ENCODE measurements around the gene MZB1.

MZB1 gene

DNA sequence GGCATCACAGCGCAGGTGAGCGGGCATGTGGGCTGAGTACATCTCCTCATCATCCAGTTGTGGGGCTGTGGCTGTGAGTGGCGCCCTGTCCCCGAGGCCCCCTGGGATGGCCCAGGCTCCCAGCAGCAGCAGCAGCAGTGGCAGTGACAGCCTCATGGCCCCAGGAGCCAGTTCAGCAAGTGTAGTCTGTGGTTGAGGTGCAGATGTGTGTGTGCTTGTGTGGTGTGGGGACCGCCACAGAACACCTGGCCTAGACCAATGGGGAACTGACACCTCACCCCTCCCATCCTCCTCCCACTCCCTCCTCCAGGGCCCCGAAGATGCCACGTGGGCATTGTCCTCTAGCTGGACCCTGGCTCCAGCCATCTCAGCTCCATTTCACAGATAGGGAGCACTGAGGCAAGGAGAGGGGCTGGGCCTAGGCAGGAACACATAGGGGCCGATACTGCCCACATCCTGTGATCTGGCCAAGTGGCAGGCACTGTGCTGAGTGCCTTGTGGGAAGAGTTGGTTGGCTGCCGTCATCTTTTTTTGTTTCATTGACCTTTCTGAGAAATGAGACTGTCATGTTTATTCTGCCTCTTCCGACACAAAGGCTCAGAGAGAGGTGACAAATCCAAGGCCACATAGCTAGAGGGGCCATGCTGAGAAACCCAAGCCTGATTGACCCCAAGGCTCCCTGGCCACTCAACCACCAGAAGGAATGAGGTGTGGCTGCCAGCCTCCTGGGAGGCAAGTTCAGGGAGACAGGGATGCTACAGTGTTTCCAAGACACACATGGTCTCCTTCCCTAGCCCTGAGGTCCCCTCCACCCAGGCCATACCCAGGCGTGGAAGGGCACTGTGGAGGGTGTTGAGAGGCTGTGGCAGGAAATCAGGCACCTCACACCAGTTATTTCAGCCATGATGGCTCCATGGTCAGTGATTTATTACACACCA is at the start of gene MZB1:
Gene MZB1 (minus strand): TSS at position 213 of the 938 bp plus-strand sequence. CDS start 57 bp downstream, at position 156.
- DNase-seq (ENCODE audit: low read depth) = no peak

GRCh38 chr5:139439013-139439903 is 49.5 kb upstream of the MZB1 start, which contains the start of gene DNAJC18:
Gene DNAJC18, minus strand, starts transcription at chr5:139439525. Its CDS starts 80 bp downstream, at chr5:139439445.
- DNase-seq (ENCODE audit: low read depth) = peak; percentile 51

- no peak for DNase-seq (ENCODE audit: low read depth)
Measured at GRCh38 chr5:139438707-139439012, 48.9 kb upstream of the MZB1 start.

- no peak for DNase-seq (ENCODE audit: low read depth)
Measured at GRCh38 chr5:139435676-139436075, 46.0 kb upstream of the MZB1 start.

DNA sequence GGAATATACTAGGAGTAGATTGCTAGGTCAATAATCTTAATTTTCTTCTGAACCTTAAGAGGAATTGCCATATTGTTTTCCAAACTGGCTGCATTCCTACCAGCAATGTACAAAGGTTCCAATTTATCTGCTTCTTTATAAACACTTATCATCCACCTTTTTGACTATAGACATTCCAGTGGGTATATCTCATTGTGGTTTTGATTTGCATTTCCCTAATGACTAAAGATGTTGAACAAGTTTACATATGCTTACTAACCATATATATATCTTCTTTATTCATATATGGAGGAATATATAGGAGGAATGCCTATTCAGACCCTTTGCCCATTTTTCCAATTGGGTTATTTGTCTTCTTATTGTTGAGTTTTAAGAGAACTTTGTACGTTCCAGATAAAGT is 42.0 kb upstream of the MZB1 start:
- peak; percentile 20 for DNase-seq (ENCODE audit: low read depth)

DNA sequence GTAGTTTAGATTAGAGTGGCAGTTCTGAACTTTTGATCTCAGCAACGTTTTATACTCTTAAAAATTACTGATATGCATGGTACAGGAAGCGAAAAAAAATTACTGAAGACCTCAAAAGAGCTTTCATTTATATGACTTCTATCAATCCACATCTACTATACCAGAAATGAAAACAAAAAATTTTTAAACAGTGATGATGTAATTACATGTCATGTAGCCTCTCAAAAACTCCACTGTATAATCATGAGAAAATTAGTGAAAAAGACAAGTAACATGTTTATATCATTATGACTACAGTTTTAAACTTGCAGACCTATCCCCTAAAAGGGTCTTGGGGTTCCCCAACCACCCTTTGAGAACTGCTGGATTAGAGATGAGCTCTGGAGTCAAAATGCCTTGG is 40.3 kb upstream of the MZB1 start:
- no peak for DNase-seq (ENCODE audit: low read depth)

DNA sequence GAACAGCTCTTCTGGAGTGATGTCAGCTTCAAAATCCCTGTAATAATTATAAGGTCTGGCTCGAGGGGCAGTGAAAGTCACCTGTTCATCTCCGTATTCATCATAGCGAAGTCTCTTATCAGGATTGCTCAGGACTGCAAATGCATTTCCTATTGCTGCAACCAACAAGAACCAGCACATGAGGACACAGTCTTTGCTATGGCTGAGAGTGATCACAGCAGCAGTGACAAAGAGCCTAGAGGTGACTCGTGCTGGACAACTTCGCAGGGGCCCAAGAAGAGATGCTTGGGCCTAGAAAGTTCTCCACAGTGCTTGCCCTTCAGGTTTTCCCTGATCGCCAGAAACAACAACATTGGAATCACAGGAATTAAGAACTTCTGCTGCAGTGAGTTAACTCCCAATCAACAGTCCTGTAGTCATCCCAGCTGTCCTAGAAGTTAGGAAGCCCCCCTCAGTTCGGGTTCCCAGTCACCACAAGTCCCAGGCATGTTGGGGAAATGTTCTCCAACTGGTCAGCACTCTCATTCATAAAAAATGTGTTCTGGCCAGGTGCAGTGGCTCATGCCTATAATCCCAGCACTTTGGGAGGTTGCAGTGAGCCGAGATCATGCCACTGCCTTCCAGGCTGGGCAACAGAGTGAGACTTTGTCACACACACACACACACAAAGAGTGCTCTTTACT is 36.6 kb upstream of the MZB1 start:
- DNase-seq (ENCODE audit: low read depth) = no peak

DNA sequence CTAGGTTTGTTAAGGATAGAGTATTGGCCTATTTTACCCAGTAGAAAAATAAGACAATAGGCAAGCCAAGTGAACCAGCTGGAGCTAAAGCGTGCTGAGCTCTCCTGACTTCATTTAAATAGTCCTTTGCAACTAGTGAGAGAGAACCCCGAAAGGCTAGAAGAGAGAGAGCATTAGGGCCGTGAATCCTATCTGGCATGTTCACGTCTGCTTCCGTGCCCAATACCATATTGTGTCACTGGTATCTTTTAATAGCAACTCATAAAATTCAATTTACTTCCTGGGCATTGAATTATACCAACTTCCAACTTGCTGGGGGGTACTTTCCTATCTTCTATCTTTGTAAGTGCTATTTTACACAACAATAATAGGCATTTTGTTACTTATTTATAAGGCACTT is 35.8 kb upstream of the MZB1 start:
- DNase-seq (ENCODE audit: low read depth) = no peak

DNA sequence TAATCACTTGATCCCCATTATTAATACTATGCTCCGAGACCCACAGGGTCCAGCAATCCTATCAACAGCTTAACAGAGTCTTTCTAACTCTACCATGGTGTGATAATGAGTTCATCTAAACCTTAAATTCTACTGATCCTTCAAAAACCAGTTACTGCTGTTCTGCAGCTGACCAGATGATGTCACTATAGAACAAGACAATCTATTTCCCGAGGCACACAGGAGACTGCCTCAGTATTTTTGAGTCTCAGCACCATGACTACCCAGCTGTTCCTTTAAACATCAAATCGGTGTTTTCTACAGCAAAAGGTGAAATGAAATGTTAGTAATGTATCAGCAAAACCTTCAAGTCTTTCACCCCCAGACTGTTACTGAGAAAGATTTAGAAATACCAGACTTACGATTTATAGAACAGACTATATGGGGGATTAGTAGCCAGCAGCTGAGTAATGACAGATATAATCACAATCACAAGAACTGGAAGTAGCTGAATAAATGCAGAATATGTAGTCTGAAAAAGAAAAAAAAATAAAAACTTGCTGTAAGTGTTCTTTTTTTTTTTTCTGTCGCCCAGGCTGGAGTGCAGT is 32.7 kb upstream of the MZB1 start:
- DNase-seq (ENCODE audit: low read depth) = no peak

DNA sequence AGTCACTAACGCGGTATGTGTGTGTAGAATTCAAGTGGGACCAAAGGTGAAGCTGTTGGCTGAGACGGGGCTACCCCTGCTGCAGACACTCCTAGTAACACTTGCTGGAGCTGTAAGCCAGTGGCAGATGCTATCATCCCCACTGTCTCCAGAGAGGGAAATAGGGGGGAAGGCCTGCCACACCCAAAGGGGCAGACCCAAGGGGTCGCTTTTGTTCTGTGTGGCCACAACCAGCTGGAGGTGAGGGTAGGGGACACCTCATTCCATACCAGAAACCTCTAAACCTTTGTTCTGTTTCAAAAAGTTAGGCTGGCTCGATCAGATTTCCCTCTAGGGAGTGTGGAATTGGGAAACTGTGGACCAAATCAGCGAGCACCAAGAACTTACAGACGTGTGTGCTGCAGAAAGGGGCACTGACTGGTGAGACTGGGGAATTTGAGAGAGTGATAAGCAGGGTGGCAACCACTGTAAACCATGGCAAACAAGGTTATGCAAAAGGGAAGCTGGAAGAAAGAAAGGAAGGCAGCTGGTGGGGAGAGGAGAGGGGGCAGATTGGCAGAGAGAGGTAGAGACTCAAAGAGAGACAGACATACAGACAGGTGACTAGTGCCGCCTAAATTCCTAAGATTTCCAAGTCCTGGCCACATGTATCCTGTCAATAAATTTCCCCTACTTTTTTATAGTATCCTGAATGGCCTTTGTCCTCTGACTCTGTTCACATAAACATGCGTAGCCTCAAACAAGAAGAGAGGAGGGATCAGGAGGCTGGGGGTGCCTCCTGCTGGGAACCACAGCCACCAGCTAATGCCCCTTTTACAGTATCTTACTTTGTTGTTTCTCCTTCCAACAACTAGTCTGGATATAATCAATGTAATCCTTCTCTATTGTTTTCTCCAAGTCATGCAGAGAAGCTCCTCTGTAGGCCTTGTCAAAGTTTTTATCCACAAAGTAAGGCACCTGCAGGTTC is 29.8 kb upstream of the MZB1 start:
- no peak for DNase-seq (ENCODE audit: low read depth)

DNA sequence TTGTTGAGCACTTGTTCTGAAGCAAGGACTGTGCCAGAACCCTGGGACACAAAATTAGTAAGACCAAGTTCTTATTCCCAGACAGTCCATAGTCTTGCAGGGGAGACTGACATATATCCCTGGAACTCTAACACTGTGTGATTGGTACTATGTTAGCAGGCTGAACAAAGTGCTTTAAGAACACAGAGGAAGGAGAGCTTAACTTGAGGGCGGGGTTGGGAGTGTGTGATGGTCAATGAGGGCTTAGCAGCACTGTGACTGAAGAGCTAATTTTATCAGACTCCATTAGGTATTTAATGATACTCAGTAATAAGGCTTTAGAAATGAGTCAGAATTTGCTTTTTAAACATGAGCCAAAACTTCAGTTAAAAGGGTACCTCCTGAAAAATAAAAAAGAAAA is 29.1 kb upstream of the MZB1 start:
- no peak for DNase-seq (ENCODE audit: low read depth)

GRCh38 chr5:139417214-139417613 is 27.5 kb upstream of the MZB1 start:
- no peak for DNase-seq (ENCODE audit: low read depth)

DNA sequence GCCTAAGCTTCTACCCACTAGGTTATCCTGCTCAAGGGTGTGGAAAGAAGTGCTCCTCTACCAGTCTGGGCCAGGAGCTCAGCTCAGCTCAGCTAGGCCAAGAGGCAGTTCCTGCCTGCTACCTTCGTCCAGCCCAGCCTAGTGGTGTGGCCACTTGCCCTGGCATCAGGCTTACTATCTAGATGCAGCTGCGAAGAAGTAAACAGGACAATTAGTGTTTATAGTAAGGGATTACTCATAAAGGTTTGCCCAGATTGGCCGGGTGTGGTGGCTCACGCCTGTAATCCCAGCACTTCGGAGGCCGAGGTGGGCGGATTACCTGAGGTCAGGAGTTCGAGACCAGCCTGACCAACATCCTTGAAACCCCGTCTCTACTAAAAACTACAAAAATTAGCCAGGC is 26.9 kb upstream of the MZB1 start:
- DNase-seq (ENCODE audit: low read depth) = no peak

DNA sequence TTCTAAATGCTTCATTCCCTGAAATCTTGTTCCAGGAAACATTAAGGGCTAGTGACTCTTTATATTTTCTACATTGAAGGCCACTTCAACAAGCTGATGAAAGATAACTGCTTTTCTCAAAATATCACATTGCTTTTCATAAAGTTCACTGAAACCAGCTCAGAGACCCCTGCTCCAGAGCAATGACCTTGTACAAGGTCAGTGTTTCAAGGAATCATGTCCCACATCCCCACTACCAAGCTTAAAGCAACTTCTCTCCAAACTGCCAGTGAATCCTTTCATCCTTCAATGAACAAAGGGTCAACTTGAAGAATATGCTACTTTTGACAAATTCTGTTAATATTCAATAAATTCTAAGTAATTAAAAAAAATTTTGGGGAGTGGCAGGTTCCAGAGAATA is 26.2 kb upstream of the MZB1 start:
- DNase-seq (ENCODE audit: low read depth) = no peak

GRCh38 chr5:139415221-139415861 is 25.6 kb upstream of the MZB1 start:
- DNase-seq (ENCODE audit: low read depth) = no peak

DNA sequence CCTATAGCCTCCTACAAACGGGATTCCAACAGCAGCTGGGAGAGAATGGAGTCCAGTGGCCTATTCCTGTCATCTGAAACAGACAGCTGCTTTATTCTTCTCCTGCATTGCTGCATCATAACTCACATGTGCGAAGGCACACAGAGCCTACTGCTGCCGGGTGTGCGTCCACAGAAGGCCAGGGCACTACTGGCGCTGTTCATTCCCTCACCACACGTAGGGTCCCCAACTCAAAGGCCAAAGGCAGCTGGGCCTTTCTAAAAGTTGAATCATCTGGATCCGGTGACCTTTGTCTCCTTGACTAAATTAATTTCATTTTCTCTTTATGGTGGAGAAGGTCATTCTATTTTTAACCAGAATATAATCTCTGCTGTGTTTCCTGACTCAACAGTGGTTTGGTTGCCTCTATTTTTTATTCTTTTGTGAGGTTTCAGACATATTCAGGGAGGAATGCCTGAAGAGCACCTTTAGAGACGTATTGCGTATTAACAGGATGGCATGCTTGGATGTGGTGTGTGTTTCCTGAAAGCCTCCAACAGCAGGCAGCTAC is 24.9 kb upstream of the MZB1 start:
- DNase-seq (ENCODE audit: low read depth) = no peak

DNA sequence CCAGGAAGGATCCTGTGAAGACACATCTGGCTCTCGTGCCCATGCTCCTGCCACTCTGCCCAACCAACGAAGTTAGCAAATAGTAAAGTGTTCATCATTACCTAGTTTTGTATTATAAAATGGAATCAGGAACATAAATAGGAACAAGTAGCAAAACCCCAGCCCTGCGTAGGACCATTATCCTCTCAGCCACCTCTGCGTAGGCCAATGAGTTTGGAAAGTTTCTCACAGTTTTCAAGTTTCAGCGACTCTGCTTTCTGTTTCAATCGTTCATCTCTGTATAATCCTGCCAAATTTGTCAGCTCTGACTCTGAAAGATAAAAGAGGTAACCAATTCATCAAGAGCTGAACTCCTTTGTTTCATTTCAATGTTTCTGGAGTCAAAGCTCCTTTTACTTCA is 24.2 kb upstream of the MZB1 start:
- DNase-seq (ENCODE audit: low read depth) = no peak

DNA sequence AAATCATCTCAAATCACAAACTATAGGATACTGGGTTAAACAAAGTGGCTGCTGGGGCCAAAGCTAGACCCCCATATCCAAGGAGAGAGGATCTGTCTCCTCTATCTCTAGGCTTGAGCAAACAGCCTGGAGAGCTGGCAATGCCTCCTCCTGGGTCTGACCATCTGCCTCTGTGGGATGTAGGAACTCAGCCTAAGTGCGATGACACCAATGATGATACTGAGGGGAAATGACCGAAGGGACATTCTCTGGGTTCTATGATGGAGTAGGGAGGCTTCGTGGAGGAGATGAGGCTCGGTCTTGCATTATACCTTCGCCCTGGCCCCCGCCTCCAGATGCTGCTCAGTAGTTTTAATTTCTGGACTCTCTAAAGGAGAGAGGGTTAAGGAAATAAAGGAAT is 23.4 kb upstream of the MZB1 start:
- DNase-seq (ENCODE audit: low read depth) = no peak

GRCh38 chr5:139410993-139411828 is 21.5 kb upstream of the MZB1 start:
- DNase-seq (ENCODE audit: low read depth) = no peak

All from HS-5 (cell line).